Ectodermal cell (in vitro differentiated cells): ENCODE measurements around the gene WDFY2. TPM values are rescaled to one million over a fixed set of nuclear protein-coding genes. Genes with fewer than 3 reads are reported as not detected.
A peak's percentile ranks its signal among the peaks of the same experiment; 100 is the strongest.
"Not testable (repeated sequence)": the region's sequence is repeated elsewhere in the genome, so short reads cannot be mapped to it uniquely, and the experiment has no call there.

Experiments used
- H3K27ac ChIP-seq: 2 replicates; pipeline ENCODE4 v1.7.0; 2013; ENCODE audit warnings: mild to moderate bottlenecking, low read depth, low read length; ENCODE audit not compliant: insufficient read depth, poor library complexity, severe bottlenecking
- H3K27me3 ChIP-seq: 2 replicates; pipeline ENCODE4 v1.7.0; 2013; ENCODE audit warnings: mild to moderate bottlenecking, low read length; ENCODE audit not compliant: insufficient read depth, control insufficient read depth, poor library complexity, severe bottlenecking
- H3K36me3 ChIP-seq: one replicate; pipeline ENCODE4 v1.7.0; 2013; ENCODE audit warnings: low read length; ENCODE audit not compliant: control insufficient read depth, insufficient read depth
- H3K4me1 ChIP-seq: one replicate; pipeline ENCODE4 v1.7.0; 2013; ENCODE audit warnings: low read length; ENCODE audit not compliant: control insufficient read depth, insufficient read depth
- H3K4me3 ChIP-seq: 2 replicates; pipeline ENCODE4 v1.7.0; 2013; ENCODE audit warnings: low read depth, low read length, control low read depth; ENCODE audit not compliant: insufficient read depth
- H3K9me3 ChIP-seq: 2 replicates; pipeline ENCODE4 v1.7.0; 2013; ENCODE audit warnings: mild to moderate bottlenecking, low read length, moderate library complexity; ENCODE audit not compliant: control insufficient read depth
- WGBS, 2 experiments: methylation state at CpG; one replicate each; pipeline ENCODE4 v1.1.7; 2013; ENCODE audit warnings: missing lambda C conversion rate in 2 of 2; 5-methylcytosine and 5-hydroxymethylcytosine counted together
- polyA plus RNA-seq, 4 experiments: library from polyadenylated mRNA; stranded (reverse); fragments of 50-300 nt; gene quantifications; one replicate each; pipeline ENCODE4 v1.2.3, GENCODE V29; 2013

Gene WDFY2
- polyA plus RNA-seq (2013, experiment 1 of 4), result 29.1 TPM
- 37.0 TPM for polyA plus RNA-seq (2013, experiment 2 of 4)
- 23.7 TPM for polyA plus RNA-seq (2013, experiment 3 of 4)
- polyA plus RNA-seq (2013, experiment 4 of 4), result 26.0 TPM

DNA sequence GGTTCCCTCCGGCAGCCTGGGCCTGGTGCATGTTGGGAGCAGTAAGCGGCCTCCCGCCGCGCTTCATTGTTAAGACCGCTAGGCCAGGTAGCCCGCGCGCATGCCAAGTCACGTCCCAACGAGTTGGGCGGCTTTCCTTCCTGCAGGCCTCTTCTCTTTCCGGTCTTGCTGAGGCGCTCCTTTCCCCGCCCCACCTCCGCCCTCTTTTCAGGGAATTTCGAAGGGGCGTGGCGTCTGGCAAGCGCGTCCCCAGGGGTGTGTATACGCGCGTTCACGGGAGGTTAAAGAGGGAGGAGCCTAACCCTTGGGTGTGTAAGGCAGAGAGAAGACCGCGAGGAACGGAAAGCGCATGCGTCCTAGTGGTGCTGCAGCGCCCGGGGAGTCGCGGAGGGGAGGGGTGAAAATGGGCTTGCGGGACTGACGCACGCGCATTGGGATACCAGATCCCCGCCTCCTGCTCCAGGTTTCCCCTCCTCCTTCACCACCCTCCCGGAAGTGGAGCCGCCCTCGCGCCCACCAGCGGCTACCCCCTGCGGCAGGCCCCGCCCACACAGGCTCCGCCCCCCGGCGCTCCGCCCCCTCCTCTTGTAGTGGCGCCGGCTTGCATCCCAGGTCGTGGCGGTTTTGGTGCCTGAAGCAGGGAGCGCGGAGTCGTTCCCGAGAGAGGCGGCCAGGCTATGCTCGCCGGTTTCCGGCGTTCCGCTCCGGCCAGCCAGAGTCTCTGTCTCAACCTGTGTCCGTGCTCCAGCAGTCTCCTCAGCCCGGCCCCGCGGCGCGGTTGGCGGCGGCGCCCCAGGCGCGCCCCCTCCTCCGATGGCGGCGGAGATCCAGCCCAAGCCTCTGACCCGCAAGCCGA, at the start of gene WDFY2:
WDFY2 (plus strand) TSS at position 588 of the 856 bp plus-strand sequence; CDS start at position 814, 226 bp downstream.
- H3K4me1 ChIP-seq, result peaks cover 11% of the 10 kb centered on the region
- H3K36me3 ChIP-seq, result no peaks in the 10 kb centered on the region
- no peaks in the 10 kb centered on the region for H3K27me3 ChIP-seq
- no peaks in the 10 kb centered on the region for H3K9me3 ChIP-seq
- peak within 1 kb of the TSS; percentile 99 for H3K4me3 ChIP-seq
- H3K27ac ChIP-seq, result peak within 1 kb of the TSS; percentile 92
- WGBS, 2 experiments, result 0% methylated on average over 81 of the region's 81 CpGs

DNA sequence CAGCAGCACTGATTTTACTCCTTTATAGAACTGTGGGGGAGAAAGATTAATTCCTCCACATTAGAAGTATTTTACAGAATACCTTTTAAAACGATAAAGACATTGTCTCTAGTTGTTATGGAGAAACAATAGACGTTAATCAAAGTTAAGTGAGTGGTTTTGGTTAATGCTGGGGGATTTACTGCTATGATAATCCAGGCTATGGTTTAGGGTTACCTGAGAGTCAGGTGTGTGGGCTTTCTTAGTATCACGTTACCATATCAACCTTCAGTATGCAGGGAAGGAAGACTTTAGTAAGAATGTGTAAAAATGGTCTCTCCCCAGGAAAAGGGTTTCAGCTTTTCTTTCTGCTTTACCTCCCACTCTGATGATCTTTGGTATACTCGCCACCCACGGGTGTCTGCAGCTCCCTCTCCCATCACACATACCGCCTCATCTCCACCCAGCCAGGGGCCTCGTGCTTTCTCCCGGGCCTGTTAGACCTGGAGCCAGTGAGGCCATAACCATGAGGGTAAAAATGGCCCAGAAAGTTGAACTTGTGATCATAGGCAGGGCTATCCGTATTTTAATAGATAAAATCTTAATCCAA, 45.6 kb upstream of the WDFY2 start:
- H3K27me3 ChIP-seq, result no peaks in the 10 kb centered on the region
- WGBS, 2 experiments, result 85 to 87% methylated on average over 8 to 9 of the region's 9 CpGs
- H3K4me3 ChIP-seq, result no peak overlapping the region
- H3K36me3 ChIP-seq, result no peaks in the 10 kb centered on the region
- no peaks in the 10 kb centered on the region for H3K9me3 ChIP-seq
- no peak overlapping the region for H3K27ac ChIP-seq
- no peaks in the 10 kb centered on the region for H3K4me1 ChIP-seq

DNA sequence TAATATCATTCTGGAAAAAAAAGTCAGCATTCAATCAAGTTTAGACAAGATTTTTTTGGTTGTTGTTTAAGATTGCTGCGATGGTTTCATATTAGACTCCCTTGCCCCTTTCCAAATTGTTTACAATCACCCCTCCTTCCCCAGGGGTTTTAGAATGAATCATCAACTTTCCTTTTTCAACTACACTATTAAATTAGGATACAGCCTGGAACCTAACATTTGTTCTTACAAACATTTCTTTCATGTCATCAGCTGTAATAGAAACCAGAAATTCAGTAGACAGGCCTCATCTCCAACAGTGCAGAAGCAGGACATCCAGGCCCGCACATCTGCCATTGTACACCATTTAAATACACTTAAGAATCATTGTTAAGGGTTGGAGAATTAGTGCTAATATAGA, 44.4 kb upstream of the WDFY2 start:
- Histone ChIP-seq H3K4me1 (no peaks in the 10 kb centered on the region), H3K9me3 (no peaks in the 10 kb centered on the region), H3K27ac (no peak overlapping the region), H3K27me3 (no peaks in the 10 kb centered on the region), H3K4me3 (no peak overlapping the region), H3K36me3 (no peaks in the 10 kb centered on the region)
- WGBS, 2 experiments, result 88 to 100% methylated on average over 1 to 2 of the region's 2 CpGs

- H3K4me1 ChIP-seq, result no peaks in the 10 kb centered on the region
- H3K4me3 ChIP-seq, result no peak overlapping the region
- no peaks in the 10 kb centered on the region for H3K9me3 ChIP-seq
- H3K36me3 ChIP-seq, result no peaks in the 10 kb centered on the region
- H3K27me3 ChIP-seq, result no peaks in the 10 kb centered on the region
- 90 to 95% methylated on average over 3 of the region's 3 CpGs for WGBS, 2 experiments
- no peak overlapping the region for H3K27ac ChIP-seq
These were observed 43.2 kb upstream of the WDFY2 start for GRCh38 chr13:51541037-51541436.

GRCh38 chr13:51541809-51542258, 42.4 kb upstream of the WDFY2 start:
- H3K9me3 ChIP-seq, result no peaks in the 10 kb centered on the region
- H3K4me3 ChIP-seq, result no peak overlapping the region
- no peaks in the 10 kb centered on the region for H3K27me3 ChIP-seq
- no peaks in the 10 kb centered on the region for H3K36me3 ChIP-seq
- H3K27ac ChIP-seq, result no peak overlapping the region
- H3K4me1 ChIP-seq, result no peaks in the 10 kb centered on the region
- 91 to 96% methylated on average over 6 of the region's 6 CpGs for WGBS, 2 experiments

- Histone ChIP-seq H3K36me3 (no peaks in the 10 kb centered on the region), H3K4me3 (no peak overlapping the region), H3K27me3 (no peaks in the 10 kb centered on the region), H3K9me3 (no peaks in the 10 kb centered on the region), H3K27ac (no peak overlapping the region), H3K4me1 (no peaks in the 10 kb centered on the region)
- WGBS, 2 experiments, result 68 to 69% methylated on average over 7 of the region's 9 CpGs
These were observed 41.7 kb upstream of the WDFY2 start for GRCh38 chr13:51542346-51543242.

- not testable (repeated sequence) for H3K4me3 ChIP-seq, H3K9me3 ChIP-seq, H3K36me3 ChIP-seq, H3K4me1 ChIP-seq, H3K27me3 ChIP-seq, H3K27ac ChIP-seq
- 97 to 100% methylated on average over 2 to 3 of the region's 3 CpGs for WGBS, 2 experiments
These were observed 38.8 kb upstream of the WDFY2 start for GRCh38 chr13:51545446-51545845.

DNA sequence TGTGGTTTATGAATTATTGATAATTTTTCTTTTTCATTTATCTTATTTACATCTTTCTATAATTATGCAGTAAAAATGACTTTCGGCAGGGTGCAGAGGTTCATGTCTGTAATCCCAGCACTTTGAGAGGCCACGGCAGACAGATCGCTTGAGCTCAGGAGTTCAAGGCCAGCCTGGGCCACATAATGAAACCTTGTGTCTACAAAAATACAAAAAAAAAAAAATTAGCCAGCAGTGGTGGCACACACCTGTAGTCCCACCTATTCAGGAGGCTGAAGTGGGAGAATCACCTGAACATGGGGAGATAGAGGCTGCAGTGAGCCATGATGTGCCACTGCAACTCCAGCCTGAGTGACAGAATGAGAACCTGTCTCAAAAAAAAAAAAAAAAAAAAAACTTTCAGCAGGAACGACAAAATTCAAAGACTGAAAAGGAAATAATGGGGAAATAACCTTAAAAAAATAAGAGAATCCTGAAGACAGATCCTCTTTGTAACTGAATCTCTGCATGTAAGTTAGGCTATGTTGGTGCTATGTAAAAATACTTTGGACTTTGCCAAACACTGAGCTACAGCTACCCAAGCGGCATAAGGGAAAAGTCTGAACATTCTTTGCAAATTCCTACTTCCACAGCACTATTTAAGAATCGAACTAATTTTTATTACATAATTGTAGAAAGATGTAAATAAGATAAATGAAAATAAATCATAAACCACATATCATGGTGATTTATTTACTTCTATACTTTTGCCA, 36.7 kb upstream of the WDFY2 start:
- no peak overlapping the region for H3K27ac ChIP-seq
- no peaks in the 10 kb centered on the region for H3K27me3 ChIP-seq
- no peaks in the 10 kb centered on the region for H3K4me1 ChIP-seq
- no peak overlapping the region for H3K4me3 ChIP-seq
- no peaks in the 10 kb centered on the region for H3K36me3 ChIP-seq
- 91 to 93% methylated on average over 4 of the region's 6 CpGs for WGBS, 2 experiments
- H3K9me3 ChIP-seq, result no peaks in the 10 kb centered on the region

DNA sequence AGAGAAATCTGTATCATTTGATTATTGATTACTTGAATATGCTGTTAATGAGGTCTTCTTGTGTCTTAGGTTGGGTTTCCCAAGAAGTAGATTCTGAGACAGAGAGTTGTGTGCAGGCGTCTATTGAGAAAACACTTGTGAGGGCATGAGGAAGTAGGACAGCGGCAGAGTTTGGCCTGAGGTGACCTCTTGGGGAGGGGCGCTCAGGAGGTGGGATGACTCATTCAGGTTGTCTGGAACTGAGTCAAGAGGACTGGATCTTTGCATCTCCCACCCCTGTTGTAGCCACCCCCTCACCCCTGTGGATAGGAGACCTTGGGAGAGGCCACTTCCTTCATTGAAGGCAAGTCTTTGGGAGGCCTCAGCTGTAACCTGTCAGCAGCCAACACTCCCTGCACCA, 35.2 kb upstream of the WDFY2 start:
- Histone ChIP-seq H3K27me3 (no peaks in the 10 kb centered on the region), H3K9me3 (no peaks in the 10 kb centered on the region), H3K27ac (no peak overlapping the region), H3K4me1 (no peaks in the 10 kb centered on the region), H3K4me3 (no peak overlapping the region), H3K36me3 (no peaks in the 10 kb centered on the region)
- WGBS, 2 experiments, result 59 to 83% methylated on average over 3 of the region's 3 CpGs
